Measurements from ENCODE around the gene FURIN. TPM values are rescaled to one million over a fixed set of nuclear protein-coding genes. Genes with fewer than 3 reads are reported as not detected.

Gene FURIN
- total and polyA plus RNA-seq, 2 donors (not counting 1 experiment from before 2014, with no cell fraction given): 19.4 to 27.9 TPM

DNA sequence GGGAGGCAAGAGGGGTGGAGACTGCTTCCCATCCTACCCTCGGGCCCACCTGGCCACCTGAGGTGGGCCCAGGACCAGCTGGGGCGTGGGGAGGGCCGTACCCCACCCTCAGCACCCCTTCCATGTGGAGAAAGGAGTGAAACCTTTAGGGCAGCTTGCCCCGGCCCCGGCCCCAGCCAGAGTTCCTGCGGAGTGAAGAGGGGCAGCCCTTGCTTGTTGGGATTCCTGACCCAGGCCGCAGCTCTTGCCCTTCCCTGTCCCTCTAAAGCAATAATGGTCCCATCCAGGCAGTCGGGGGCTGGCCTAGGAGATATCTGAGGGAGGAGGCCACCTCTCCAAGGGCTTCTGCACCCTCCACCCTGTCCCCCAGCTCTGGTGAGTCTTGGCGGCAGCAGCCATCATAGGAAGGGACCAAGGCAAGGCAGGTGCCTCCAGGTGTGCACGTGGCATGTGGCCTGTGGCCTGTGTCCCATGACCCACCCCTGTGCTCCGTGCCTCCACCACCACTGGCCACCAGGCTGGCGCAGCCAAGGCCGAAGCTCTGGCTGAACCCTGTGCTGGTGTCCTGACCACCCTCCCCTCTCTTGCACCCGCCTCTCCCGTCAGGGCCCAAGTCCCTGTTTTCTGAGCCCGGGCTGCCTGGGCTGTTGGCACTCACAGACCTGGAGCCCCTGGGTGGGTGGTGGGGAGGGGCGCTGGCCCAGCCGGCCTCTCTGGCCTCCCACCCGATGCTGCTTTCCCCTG lies 13.8 kb downstream of the FURIN start:
- Histone ChIP-seq H3K27ac (ENCODE audit: insufficient read depth, low read length) (no peak overlapping the region), H3K36me3 (ENCODE audit: control insufficient read depth, insufficient read depth, low read length) (peaks cover 26% of the 10 kb centered on the region), H3K4me1 (ENCODE audit: control insufficient read depth, extremely low read depth, insufficient read depth, low read length) (peaks cover 17% of the 10 kb centered on the region), H4K20me1 (ENCODE audit: control insufficient read depth, extremely low read depth, insufficient read depth, low read length) (no peaks in the 10 kb centered on the region), H3K4me3 (replicated peaks in 1 of 4; ENCODE audit: control extremely low read depth in 1 of 4, insufficient read depth in 1 of 4, low read depth in 3 of 4, low read length in 4 of 4) (no peak overlapping the region), H3K27me3 (ENCODE audit: control insufficient read depth, insufficient read depth, low read length) (no peaks in the 10 kb centered on the region), H3K4me2 (ENCODE audit: extremely low read depth, insufficient read depth, low read length) (no peak overlapping the region), H2AFZ (ENCODE audit: low read length) (no peak overlapping the region), H3K9me3 (ENCODE audit: control insufficient read depth, insufficient read depth, low read depth, low read length) (no peaks in the 10 kb centered on the region), H3K9ac (ENCODE audit: insufficient read depth, low read length) (no peak overlapping the region), H3K79me2 (ENCODE audit: control insufficient read depth, insufficient read depth, low read length) (peaks cover 5% of the 10 kb centered on the region)
- TF ChIP-seq, protein P1, sequence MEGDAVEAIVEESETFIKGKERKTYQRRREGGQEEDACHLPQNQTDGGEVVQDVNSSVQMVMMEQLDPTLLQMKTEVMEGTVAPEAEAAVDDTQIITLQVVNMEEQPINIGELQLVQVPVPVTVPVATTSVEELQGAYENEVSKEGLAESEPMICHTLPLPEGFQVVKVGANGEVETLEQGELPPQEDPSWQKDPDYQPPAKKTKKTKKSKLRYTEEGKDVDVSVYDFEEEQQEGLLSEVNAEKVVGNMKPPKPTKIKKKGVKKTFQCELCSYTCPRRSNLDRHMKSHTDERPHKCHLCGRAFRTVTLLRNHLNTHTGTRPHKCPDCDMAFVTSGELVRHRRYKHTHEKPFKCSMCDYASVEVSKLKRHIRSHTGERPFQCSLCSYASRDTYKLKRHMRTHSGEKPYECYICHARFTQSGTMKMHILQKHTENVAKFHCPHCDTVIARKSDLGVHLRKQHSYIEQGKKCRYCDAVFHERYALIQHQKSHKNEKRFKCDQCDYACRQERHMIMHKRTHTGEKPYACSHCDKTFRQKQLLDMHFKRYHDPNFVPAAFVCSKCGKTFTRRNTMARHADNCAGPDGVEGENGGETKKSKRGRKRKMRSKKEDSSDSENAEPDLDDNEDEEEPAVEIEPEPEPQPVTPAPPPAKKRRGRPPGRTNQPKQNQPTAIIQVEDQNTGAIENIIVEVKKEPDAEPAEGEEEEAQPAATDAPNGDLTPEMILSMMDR (conservative IDR thresholded peaks at IDR 0.05 in 1 of 2, IDR thresholded peaks at IDR 0.05 in 1 of 2; ENCODE audit: low read depth in 1 of 2, low read length in 2 of 2): no peak
- TF ChIP-seq EZH2 (IDR thresholded peaks at IDR 0.05; ENCODE audit: low read length, missing control alignments): no peak
- no peak for DNase-seq (ENCODE audit: low read depth in 2 of 2)

DNA sequence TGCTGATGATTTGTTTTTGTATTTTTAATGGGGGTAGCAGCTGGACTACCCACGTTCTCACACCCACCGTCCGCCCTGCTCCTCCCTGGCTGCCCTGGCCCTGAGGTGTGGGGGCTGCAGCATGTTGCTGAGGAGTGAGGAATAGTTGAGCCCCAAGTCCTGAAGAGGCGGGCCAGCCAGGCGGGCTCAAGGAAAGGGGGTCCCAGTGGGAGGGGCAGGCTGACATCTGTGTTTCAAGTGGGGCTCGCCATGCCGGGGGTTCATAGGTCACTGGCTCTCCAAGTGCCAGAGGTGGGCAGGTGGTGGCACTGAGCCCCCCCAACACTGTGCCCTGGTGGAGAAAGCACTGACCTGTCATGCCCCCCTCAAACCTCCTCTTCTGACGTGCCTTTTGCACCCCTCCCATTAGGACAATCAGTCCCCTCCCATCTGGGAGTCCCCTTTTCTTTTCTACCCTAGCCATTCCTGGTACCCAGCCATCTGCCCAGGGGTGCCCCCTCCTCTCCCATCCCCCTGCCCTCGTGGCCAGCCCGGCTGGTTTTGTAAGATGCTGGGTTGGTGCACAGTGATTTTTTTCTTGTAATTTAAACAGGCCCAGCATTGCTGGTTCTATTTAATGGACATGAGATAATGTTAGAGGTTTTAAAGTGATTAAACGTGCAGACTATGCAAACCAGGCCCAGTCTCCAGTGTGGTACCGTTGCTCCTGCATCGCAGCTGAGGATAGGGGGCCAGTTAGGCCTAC lies 14.6 kb downstream of the FURIN start:
- H3K27me3 ChIP-seq (ENCODE audit: control insufficient read depth, insufficient read depth, low read length): no peaks in the 10 kb centered on the region
- H3K79me2 ChIP-seq (ENCODE audit: control insufficient read depth, insufficient read depth, low read length): peaks cover 5% of the 10 kb centered on the region
- H3K9ac ChIP-seq (ENCODE audit: insufficient read depth, low read length): no peak overlapping the region
- TF ChIP-seq, protein P1 (conservative IDR thresholded peaks at IDR 0.05 in 1 of 2, IDR thresholded peaks at IDR 0.05 in 1 of 2; ENCODE audit: low read depth in 1 of 2, low read length in 2 of 2): no peak
- no peak for TF ChIP-seq EZH2 (IDR thresholded peaks at IDR 0.05; ENCODE audit: low read length, missing control alignments)
- H3K9me3 ChIP-seq (ENCODE audit: control insufficient read depth, insufficient read depth, low read depth, low read length): no peaks in the 10 kb centered on the region
- H3K4me2 ChIP-seq (ENCODE audit: extremely low read depth, insufficient read depth, low read length): no peak overlapping the region
- no peak overlapping the region for H2AFZ ChIP-seq (ENCODE audit: low read length)
- H3K4me3 ChIP-seq (replicated peaks in 1 of 4; ENCODE audit: control extremely low read depth in 1 of 4, insufficient read depth in 1 of 4, low read depth in 3 of 4, low read length in 4 of 4): no peak overlapping the region
- H3K4me1 ChIP-seq (ENCODE audit: control insufficient read depth, extremely low read depth, insufficient read depth, low read length): peaks cover 17% of the 10 kb centered on the region
- no peak for DNase-seq (ENCODE audit: low read depth in 2 of 2)
- peak overlapping the region; percentile 85 for H3K27ac ChIP-seq (ENCODE audit: insufficient read depth, low read length)
- H3K36me3 ChIP-seq (ENCODE audit: control insufficient read depth, insufficient read depth, low read length): peaks cover 23% of the 10 kb centered on the region
- H4K20me1 ChIP-seq (ENCODE audit: control insufficient read depth, extremely low read depth, insufficient read depth, low read length): no peaks in the 10 kb centered on the region

DNA sequence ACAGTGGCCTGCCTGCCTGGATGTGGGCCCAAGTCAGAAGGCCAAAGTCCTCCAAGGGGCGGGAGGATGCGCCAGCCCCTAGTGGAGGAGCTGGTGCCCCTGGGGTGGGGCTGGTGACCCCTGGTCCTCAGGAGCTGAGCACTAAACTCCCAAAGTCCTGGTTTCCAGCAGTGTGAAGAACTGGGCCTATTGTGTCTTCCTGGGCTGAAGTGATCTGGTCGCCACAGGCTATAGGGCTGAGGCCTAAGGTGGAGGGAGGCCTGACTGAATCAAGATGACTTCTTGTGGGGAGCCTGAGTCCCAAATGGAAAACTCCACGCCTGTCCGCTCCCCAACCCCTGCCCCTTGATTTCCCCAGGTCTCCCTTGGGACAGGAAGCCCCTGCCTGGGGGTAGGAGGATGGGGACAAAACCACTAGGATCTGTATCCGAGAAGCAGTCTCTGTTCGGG lies 15.2 kb downstream of the FURIN start:
- Histone ChIP-seq H3K4me3 (replicated peaks in 1 of 4; ENCODE audit: control extremely low read depth in 1 of 4, insufficient read depth in 1 of 4, low read depth in 3 of 4, low read length in 4 of 4) (peak overlapping the region in 3 of 4 experiments; percentile 37 to 65 (median 56)), H3K79me2 (ENCODE audit: control insufficient read depth, insufficient read depth, low read length) (peaks cover 5% of the 10 kb centered on the region), H3K9ac (ENCODE audit: insufficient read depth, low read length) (peak overlapping the region; percentile 79), H3K4me1 (ENCODE audit: control insufficient read depth, extremely low read depth, insufficient read depth, low read length) (peaks cover 17% of the 10 kb centered on the region), H3K4me2 (ENCODE audit: extremely low read depth, insufficient read depth, low read length) (peak overlapping the region; percentile 71), H4K20me1 (ENCODE audit: control insufficient read depth, extremely low read depth, insufficient read depth, low read length) (no peaks in the 10 kb centered on the region), H3K27ac (ENCODE audit: insufficient read depth, low read length) (peak overlapping the region; percentile 85), H3K27me3 (ENCODE audit: control insufficient read depth, insufficient read depth, low read length) (no peaks in the 10 kb centered on the region), H2AFZ (ENCODE audit: low read length) (peak overlapping the region; percentile 16), H3K9me3 (ENCODE audit: control insufficient read depth, insufficient read depth, low read depth, low read length) (no peaks in the 10 kb centered on the region), H3K36me3 (ENCODE audit: control insufficient read depth, insufficient read depth, low read length) (peaks cover 20% of the 10 kb centered on the region)
- TF ChIP-seq, protein P1 (conservative IDR thresholded peaks at IDR 0.05 in 1 of 2, IDR thresholded peaks at IDR 0.05 in 1 of 2; ENCODE audit: low read depth in 1 of 2, low read length in 2 of 2): no peak
- no peak for TF ChIP-seq EZH2 (IDR thresholded peaks at IDR 0.05; ENCODE audit: low read length, missing control alignments)
- no peak for DNase-seq (ENCODE audit: low read depth in 2 of 2)

All from fibroblast of lung (primary cell).